K562 (cell line): ENCODE data around the gene OSCP1. TPM values are rescaled to one million over a fixed set of nuclear protein-coding genes. Genes with fewer than 3 reads are reported as not detected.

Source experiments
- ARNT ChIP-seq, 2 experiments: fragments of 450-650 bp; IDR thresholded peaks; 2 replicates each; pipeline ENCODE4 v1.6.1; 2016; ENCODE audit warnings: mild to moderate bottlenecking in 1 of 2
- FOXP4 ChIP-seq: sonication (generic); formaldehyde crosslinking; IDR thresholded peaks from 2 replicates; pipeline ENCODE4 v1.8.0; 2022; ENCODE audit warnings: mild to moderate bottlenecking, missing genetic modification reagents, borderline replicate concordance
- HBP1 ChIP-seq: fragments of 450-650 bp; formaldehyde crosslinking; IDR thresholded peaks from 2 replicates; pipeline ENCODE4 v1.4.0; 2022; ENCODE audit warnings: missing genetic modification characterization
- HDAC8 ChIP-seq: fragments of 450-650 bp; IDR thresholded peaks from 2 replicates; pipeline ENCODE4 v1.6.1; 2016; ENCODE audit warnings: mild to moderate bottlenecking, missing genetic modification characterization, moderate library complexity, missing compliant biosample characterization
- MGA ChIP-seq: fragments of 450-650 bp; IDR thresholded peaks from 2 replicates; pipeline ENCODE4 v1.6.1; 2016; ENCODE audit warnings: mild to moderate bottlenecking, moderate library complexity
- PHTF2 ChIP-seq: fragments of 250-450 bp; sonication (Bioruptor Pico); IDR thresholded peaks from 2 replicates; pipeline ENCODE4 v1.5.0; 2021; ENCODE audit warnings: mild to moderate bottlenecking
- POLR3A ChIP-seq: IDR thresholded peaks from 2 replicates; pipeline ENCODE4 v1.6.1; 2011; ENCODE audit warnings: borderline replicate concordance, mild to moderate bottlenecking, moderate library complexity; ENCODE audit not compliant: insufficient read length, insufficient read depth; ENCODE audit errors: extremely low read depth
- TBL1XR1 ChIP-seq, 2 experiments: IDR thresholded peaks; 2 replicates each; pipeline ENCODE4 v1.6.1; 2012; ENCODE audit warnings: improper control_type of control experiment in 2 of 2, low read length in 2 of 2, mild to moderate bottlenecking in 1 of 2
- TRIM28 ChIP-seq: fragments of 450-650 bp; IDR thresholded peaks from 2 replicates; pipeline ENCODE4 v1.6.1; 2017
- ZNF639 ChIP-seq, 2 experiments: fragments of 200-800 bp in 1 of 2; sonication (Bioruptor generic) in 1 of 2; sonication (generic) in 1 of 2; formaldehyde crosslinking in 1 of 2; IDR thresholded peaks in 1 of 2; conservative IDR thresholded peaks in 1 of 2; 2 replicates each; pipeline versions ENCODE4 v1.5.0 to v1.6.1; 2016 to 2020; ENCODE audit warnings: missing compliant biosample characterization in 1 of 2, missing genetic modification characterization in 1 of 2, missing genetic modification reagents in 1 of 2
- polyA plus RNA-seq, 8 experiments: library from polyadenylated mRNA; depleted of rRNA in 4 of 8; stranded (reverse) in 5 of 8; unstranded in 3 of 8; fragments of >200 nt; fragmentation: Nextera tagmentation in 2 of 8; fragmentation: Illumina TruSeq in 1 of 8; extraction: Ambion mirVana in 2 of 8; extraction: Trizol in 1 of 8; gene quantifications; 2 replicates each; pipeline versions ENCODE4 v1.2.1 to v1.2.3, GENCODE V29; 2011 to 2014; ENCODE audit warnings: inconsistent platforms in 1 of 8, missing spikeins in 1 of 8
- total RNA-seq, 7 experiments: library from RNA; depleted of rRNA in 6 of 7; stranded (reverse); fragments of >200 nt in 6 of 7; fragmentation: Illumina TruSeq in 2 of 7; extraction: Trizol in 2 of 7; gene quantifications; 2 replicates each; pipeline versions ENCODE4 v1.2.1 to v1.2.3, GENCODE V29; 2011 to 2021; ENCODE audit warnings: low replicate concordance in 1 of 7

The OSCP1 gene
- total and polyA plus RNA-seq, 9 of the 15 experiments (the other 6 are each of a cell fraction or from before 2014, with no cell fraction given): 0.15 to 0.40 (median 0.33) TPM; not detected in 5

- TF ChIP-seq HBP1 (CRISPR knock-in tag) (peak; percentile 78; the same call in 1 of the 2 replicates), ARNT (IDR thresholded peaks at IDR 0.05) (no peak), TBL1XR1 (IDR thresholded peaks at IDR 0.05; ENCODE audit: low read length in 2 of 2) (no peak), HDAC8 (peak; percentile 97), TRIM28 (no peak), ZNF639 (CRISPR knock-in tag; conservative IDR thresholded peaks at IDR 0.05 in 1 of 2, IDR thresholded peaks at IDR 0.05 in 1 of 2) (peak in 1 of 2 experiments; percentile 92; a peak in 2 of 4 replicates), MGA (no peak), POLR3A (no peak), PHTF2 (no peak), FOXP4 (CRISPR knock-in tag) (no peak)
Observed at GRCh38 chr1:36398370-36398977, 51.8 kb downstream of the OSCP1 start (continued).
